Measurements from ENCODE around the gene TMEM201.

Gene TMEM201

GRCh38 chr1:9586147-9586766, 2.5 kb upstream of the TMEM201 start:
- no peak for DNase-seq

DNA sequence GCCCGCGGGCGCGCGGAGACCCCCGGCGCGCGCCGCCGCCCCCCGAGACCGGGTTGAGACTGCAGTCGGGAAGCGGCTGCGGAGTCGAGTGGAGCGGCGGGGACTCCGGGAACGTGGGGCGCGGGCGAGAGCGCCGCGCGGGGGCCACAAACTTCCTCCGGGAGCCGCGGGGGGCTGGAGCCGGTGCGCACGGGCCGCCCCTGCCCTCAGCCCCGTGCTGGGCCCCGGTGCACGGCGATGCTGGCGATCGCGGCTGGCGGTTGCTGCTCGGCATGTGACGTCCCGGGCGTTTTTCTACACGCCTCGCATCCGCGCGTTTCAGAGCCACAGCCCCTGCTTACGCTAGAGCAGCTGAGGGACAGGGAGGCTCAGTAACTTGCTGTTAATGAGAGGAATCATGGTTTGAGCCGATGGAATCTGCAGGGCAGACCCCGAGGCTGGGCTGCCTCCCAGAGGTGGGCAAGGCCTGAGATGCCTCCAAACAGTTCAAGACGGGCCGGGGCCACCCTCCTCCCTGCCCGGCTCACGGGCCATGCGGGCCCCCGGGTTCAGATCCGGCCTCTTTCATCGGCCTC, 520 bp downstream of the TMEM201 start:
- peak; percentile 53 for DNase-seq

DNA sequence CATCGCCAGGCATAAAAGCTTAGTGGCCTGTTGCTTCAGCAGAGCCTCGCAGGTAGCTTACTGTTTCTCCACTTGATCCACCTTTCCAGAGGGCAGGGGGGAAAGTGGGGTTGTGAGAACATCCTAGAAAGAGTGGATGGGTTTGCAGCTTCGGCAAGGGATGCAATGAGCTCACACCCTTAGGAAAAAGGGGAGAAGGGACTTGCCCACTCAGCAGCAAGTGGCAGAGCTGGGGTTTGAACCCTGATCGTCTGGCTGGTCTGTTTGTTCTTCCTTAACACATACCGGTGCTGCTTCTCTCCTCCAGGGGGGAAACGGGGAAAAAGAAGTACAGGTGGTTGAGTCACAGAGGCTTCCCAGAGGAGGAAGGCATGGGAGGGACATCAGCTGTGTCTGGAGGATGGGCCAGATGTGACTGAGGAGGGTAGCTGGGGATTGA, 1.0 kb downstream of the TMEM201 start:
- DNase-seq: peak; percentile 14

- DNase-seq: no peak
Observed at GRCh38 chr1:9590201-9590600, 1.5 kb downstream of the TMEM201 start.

GRCh38 chr1:9590945-9591668, 2.4 kb downstream of the TMEM201 start:
- DNase-seq: no peak

DNA sequence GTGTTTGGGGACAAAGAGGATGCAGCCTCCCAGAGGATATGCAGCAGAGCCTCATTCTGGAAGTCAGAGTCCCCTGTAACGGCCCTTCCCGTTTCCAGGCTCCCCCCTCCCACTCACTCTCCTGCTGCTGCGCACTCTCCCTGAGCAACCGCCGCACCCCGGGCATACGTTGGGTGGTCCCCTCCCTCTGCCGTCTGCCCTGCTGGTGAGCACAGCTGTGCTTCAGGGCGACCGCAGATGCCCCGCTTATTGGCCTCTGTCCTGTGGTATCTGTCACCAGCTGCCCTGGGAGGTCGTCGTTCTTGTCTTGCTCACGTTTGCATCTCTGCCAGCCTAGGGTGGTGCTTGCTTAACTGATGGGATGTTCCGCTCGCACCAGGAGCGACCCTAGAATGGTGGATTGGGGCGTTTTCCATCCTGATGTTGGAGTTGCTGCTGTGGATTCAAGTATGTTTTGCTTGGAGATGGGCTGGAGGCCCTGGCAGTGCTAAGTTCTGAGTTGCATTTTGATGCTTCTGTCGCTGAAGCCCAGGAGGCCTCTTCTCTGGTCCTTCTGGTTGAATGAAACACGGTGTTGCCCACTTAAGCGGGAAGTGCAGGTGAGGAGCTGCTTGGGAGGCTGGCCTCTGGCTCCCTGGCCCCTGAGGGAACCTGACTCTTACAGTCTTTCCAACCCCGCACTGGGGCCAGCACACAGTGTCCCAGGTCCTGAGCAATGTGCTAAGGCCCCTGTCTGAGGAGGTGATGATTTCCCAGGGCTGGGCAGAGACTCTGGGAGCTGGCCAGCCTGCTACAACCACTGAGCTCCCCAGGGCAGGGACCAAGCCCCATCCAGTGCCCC, 3.2 kb downstream of the TMEM201 start:
- DNase-seq: no peak

DNA sequence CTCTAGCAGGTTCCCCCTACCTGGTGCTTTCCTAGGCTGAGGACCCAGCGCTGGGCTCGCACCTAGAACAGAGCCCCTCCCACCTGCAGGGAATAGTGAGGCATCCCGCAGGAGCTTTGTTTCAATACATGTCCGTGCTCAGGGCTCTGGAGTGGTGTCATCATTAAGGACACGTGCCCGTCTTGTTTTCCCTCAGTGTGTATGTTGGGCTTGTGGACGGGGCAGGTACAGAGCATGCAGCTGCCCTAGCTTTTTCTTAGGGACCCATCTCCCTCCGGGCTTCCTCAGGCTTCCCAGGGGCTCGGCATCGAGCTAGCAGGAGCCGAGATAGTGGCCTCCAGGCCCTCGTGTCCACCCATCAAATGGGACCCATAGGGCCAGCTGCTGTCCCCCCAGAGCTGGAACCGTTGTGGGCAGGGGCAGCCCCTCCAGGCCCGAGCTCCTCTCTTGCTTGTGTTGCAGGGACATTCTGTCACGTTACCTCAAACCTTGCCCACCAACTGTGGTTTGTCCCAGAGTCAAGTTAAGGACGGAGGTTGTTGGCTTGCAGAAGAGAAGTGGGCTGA, 3.9 kb downstream of the TMEM201 start:
- DNase-seq: no peak

GRCh38 chr1:9593147-9593491, 4.4 kb downstream of the TMEM201 start:
- DNase-seq: no peak

GRCh38 chr1:9593492-9594465, 5.1 kb downstream of the TMEM201 start:
- peak; percentile 76 for DNase-seq

DNA sequence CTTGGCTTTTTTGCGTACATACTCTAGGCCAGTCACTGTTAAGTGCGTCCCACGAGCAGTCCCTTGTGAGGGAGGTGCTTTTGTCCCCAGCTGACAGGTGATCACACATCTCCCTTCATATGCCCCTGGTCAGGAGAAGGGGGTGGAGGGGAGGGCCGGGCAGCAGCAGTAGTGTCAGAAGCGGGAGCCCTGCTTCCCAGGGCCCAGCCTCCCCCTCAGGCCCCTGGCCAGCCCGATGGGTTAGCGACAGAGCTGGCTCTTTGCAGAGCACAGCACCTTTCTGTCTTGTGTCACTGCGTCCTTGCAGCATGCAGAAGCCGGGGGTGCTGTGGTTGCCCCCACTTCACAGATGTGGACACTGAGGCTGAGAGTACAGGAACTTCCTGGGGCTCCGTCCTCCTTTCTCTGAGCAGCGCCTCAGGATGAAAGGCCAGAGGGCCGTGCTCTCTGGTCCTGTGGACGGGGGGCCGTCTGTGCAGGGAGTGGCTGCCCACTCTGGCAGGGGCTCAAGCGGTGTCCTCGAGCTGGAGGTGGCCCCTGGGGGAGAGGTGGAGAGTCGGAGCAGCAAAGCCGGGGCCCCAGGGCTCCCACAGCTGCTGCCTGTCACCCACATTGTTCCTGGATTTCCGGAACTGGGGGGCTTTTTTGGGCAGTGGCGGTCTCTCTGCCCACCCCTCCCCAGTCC, 5.9 kb downstream of the TMEM201 start:
- no peak for DNase-seq

GRCh38 chr1:9595156-9595967, 6.7 kb downstream of the TMEM201 start:
- no peak for DNase-seq

GRCh38 chr1:9595968-9596340, 7.2 kb downstream of the TMEM201 start:
- DNase-seq: no peak

DNA sequence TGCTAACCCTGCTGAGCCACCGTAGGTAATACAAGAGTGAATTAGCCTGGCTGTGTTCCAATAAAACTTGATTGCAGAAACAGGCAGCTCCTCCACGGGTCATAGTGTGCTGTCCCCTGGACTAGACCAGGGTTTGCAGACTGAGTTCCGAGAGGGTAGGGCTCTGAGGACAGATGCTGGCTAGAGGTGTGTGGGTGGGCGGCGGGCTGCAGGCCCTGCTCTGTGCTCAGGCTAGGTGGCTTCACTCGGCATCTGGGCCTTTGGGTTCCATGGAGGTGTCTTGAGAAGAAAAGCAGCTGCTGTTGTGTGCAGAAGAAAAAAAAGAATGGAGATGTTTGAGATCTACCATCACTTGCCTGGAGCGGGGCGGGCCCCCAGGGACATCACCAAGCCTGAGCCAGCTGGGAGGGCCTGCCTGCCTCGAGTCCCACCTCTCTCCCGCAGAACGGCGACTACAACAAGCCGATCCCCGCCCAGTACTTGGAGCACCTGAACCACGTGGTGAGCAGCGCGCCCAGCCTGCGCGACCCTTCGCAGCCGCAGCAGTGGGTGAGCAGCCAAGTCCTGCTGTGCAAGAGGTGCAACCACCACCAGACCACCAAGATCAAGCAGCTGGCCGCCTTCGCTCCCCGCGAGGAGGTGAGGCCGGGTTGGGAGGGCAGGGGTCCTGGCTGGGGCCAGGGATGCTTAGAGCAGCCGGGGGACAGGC, 7.9 kb downstream of the TMEM201 start:
- DNase-seq: no peak

GRCh38 chr1:9597361-9598315, 8.9 kb downstream of the TMEM201 start:
- DNase-seq: no peak

DNA sequence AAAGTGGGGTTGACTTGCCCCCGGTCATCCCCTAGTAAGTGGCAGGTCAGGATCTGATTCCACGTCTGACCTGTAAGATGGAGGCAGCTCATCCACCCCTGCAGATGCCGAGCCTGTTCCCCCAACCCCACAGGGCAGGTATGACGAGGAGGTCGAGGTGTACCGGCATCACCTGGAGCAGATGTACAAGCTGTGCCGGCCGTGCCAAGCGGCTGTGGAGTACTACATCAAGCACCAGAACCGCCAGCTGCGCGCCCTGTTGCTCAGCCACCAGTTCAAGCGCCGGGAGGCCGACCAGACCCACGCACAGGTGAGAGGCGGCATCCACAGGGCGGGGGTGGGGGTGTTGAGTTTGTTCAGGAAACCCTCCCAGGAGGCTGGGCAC, 9.6 kb downstream of the TMEM201 start:
- DNase-seq: no peak

GRCh38 chr1:9599741-9600140, 11.0 kb downstream of the TMEM201 start:
- no peak for DNase-seq

DNA sequence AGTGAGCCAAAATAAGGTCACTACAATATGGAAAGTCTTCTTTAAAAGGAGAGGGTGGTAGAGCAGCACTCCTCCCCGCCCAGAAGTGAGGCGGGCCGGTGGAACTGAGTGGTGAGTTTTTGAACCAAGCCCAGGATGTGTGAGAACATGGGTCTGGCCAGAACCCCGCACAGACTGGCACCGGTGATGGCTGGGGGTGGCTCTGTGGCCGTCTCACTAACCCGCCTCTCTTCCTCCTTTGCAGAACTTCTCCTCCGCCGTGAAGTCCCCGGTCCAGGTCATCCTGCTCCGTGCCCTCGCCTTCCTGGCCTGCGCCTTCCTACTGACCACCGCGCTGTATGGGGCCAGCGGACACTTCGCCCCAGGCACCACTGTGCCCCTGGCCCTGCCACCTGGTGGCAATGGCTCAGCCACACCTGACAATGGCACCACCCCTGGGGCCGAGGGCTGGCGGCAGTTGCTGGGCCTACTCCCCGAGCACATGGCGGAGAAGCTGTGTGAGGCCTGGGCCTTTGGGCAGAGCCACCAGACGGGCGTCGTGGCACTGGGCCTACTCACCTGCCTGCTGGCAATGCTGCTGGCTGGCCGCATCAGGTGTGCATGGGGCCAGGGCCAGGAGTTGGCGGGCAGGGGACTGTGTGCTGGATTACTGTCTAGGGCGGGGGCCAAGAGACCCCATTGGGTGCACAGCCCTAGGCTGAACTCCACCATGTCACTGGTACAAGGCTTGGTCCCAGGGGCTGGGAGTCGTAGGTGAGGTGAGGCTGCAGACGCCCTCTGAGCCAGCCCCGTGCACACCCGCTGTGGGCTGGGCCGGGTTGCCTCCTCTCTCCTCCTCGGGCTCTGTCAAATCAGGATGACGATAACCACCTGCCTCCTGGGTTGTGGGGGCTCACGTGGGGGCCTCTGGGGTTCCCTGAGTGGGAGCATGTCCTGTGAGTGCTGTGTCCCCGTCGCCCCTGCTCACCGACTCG, 12.4 kb downstream of the TMEM201 start:
- DNase-seq: no peak

Data from hematopoietic multipotent progenitor cell treated with erythropoietin and hydrocortisone succinate and interleukin-3 and kit ligand, for 8 days (in vitro differentiated cells).